ENCODE results near the gene OSER1. TPM values are rescaled to one million over a fixed set of nuclear protein-coding genes. Genes with fewer than 3 reads are reported as not detected.

OSER1 gene
- total and polyA plus RNA-seq, 9 of the 15 experiments (the other 6 are each of a cell fraction or from before 2014, with no cell fraction given), result 15.5 to 57.3 (median 19.9) TPM

DNA sequence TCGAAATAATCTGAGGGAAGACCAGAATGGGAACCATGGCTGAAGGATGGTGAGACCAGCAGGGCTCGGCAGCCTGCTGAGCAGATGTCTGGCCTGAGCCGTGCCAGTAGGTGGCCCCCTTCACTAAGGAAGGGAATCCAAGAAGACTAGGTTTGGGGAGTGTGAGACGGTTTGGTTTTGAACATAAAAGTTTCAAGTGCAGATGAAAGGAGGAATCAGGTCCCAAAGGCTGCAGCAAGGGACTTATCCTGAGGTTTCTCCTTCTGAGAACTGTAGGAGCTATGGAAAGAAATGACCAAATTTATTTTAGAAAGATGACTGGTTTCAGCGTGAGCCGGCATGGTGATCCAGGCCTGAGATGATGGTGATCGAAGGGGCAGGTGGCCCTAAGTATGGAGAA is 4.6 kb upstream of the OSER1 start (continued):
- TF ChIP-seq ERF (CRISPR knock-in tag; IDR thresholded peaks at IDR 0.05) (no peak), PCBP2 (IDR thresholded peaks at IDR 0.05; ENCODE audit: low read depth, low read length, poor library complexity, severe bottlenecking) (no peak), ZZZ3 (IDR thresholded peaks at IDR 0.05) (no peak), ZNF785 (CRISPR knock-in tag; IDR thresholded peaks at IDR 0.05) (no peak), ARID1B (IDR thresholded peaks at IDR 0.05) (no peak), HMBOX1 (IDR thresholded peaks at IDR 0.05) (peak; percentile 69; the same call in 1 of the 2 replicates), TSC22D4 (tag; IDR thresholded peaks at IDR 0.05) (no peak), NONO (IDR thresholded peaks at IDR 0.05; ENCODE audit: low read depth in 2 of 2, low read length in 1 of 2) (no peak), RHOXF2B (CRISPR knock-in tag; conservative IDR thresholded peaks at IDR 0.05) (no peak), ZNF316 (IDR thresholded peaks at IDR 0.05) (no peak), ZNF274 (IDR thresholded peaks at IDR 0.05; ENCODE audit: borderline replicate concordance, low read depth, low read length) (no peak), MCM2 (IDR thresholded peaks at IDR 0.05; ENCODE audit: low read depth) (no peak), NR0B1 (IDR thresholded peaks at IDR 0.05; ENCODE audit: partially characterized antibody) (no peak), HDAC2 (IDR thresholded peaks at IDR 0.05) (no peak)
- TF ChIP-seq, protein P1, sequence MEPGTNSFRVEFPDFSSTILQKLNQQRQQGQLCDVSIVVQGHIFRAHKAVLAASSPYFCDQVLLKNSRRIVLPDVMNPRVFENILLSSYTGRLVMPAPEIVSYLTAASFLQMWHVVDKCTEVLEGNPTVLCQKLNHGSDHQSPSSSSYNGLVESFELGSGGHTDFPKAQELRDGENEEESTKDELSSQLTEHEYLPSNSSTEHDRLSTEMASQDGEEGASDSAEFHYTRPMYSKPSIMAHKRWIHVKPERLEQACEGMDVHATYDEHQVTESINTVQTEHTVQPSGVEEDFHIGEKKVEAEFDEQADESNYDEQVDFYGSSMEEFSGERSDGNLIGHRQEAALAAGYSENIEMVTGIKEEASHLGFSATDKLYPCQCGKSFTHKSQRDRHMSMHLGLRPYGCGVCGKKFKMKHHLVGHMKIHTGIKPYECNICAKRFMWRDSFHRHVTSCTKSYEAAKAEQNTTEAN (CRISPR knock-in tag; IDR thresholded peaks at IDR 0.05), result no peak
- TF ChIP-seq, protein P2, sequence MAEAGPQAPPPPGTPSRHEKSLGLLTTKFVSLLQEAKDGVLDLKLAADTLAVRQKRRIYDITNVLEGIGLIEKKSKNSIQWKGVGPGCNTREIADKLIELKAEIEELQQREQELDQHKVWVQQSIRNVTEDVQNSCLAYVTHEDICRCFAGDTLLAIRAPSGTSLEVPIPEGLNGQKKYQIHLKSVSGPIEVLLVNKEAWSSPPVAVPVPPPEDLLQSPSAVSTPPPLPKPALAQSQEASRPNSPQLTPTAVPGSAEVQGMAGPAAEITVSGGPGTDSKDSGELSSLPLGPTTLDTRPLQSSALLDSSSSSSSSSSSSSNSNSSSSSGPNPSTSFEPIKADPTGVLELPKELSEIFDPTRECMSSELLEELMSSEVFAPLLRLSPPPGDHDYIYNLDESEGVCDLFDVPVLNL (CRISPR knock-in tag; IDR thresholded peaks at IDR 0.05; ENCODE audit: low read depth), result no peak
